Memory B cell (primary cell): Measurements from ENCODE around the gene OR2D2.
"Not testable (repeated sequence)": the region's sequence is repeated elsewhere in the genome, so short reads cannot be mapped to it uniquely, and the experiment has no call there.

Source experiments
- ATAC-seq: fragments of 150-1000 bp; cut with Tn5 transposase; 2 replicates; pipeline ENCODE4 v1.10.0; 2021; ENCODE audit warnings: low read depth, mild to moderate bottlenecking, moderate library complexity
- DNase-seq, 2 donors: peaks; one replicate each; pipeline ENCODE4 v3.0.0; 2022; ENCODE audit warnings: low spot score in 2 of 2
- H3K27ac Mint-ChIP-seq: one replicate; pipeline ENCODE4 v1.8.0; 2022; ENCODE audit warnings: mild to moderate bottlenecking, moderate library complexity, mixed read lengths
- H3K27me3 Mint-ChIP-seq: one replicate; pipeline ENCODE4 v1.8.0; 2022; ENCODE audit warnings: mixed read lengths
- H3K36me3 Mint-ChIP-seq: one replicate; pipeline ENCODE4 v1.8.0; 2022; ENCODE audit warnings: mild to moderate bottlenecking, mixed read lengths
- H3K4me1 Mint-ChIP-seq: one replicate; pipeline ENCODE4 v1.8.0; 2022; ENCODE audit warnings: mixed read lengths
- H3K4me3 Mint-ChIP-seq: one replicate; pipeline ENCODE4 v1.8.0; 2022; ENCODE audit warnings: mild to moderate bottlenecking, moderate library complexity, mixed read lengths
- H3K9me3 Mint-ChIP-seq: one replicate; pipeline ENCODE4 v1.8.0; 2022; ENCODE audit warnings: mixed read lengths

OR2D2 gene

DNA sequence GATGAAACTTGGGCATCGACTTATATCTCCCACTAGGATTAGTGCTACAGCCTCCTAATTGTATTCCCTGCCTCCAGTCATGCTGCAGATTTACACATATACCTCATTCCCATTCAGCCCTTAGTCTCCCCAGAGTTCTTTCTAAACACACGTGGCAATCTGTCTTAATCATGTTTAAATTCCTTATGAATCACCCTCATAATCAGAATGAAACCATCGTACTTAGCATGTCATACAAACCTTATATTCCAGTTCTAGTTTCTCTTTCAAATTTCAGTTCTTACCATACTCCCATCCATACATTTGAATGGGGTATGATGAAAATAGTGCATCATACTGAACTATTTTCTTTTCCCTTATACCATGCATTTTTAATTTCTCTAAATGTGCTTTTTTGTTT is 35.4 kb downstream of the OR2D2 start:
- Mint-ChIP-seq H3K4me3 (no peak overlapping the region), H3K36me3 (peaks cover 6% of the 10 kb centered on the region), H3K4me1 (peaks cover 5% of the 10 kb centered on the region), H3K9me3 (peaks cover 11% of the 10 kb centered on the region), H3K27ac (no peak overlapping the region), H3K27me3 (peaks cover 7% of the 10 kb centered on the region)
- ATAC-seq, result no peak
- DNase-seq, result no peak

DNA sequence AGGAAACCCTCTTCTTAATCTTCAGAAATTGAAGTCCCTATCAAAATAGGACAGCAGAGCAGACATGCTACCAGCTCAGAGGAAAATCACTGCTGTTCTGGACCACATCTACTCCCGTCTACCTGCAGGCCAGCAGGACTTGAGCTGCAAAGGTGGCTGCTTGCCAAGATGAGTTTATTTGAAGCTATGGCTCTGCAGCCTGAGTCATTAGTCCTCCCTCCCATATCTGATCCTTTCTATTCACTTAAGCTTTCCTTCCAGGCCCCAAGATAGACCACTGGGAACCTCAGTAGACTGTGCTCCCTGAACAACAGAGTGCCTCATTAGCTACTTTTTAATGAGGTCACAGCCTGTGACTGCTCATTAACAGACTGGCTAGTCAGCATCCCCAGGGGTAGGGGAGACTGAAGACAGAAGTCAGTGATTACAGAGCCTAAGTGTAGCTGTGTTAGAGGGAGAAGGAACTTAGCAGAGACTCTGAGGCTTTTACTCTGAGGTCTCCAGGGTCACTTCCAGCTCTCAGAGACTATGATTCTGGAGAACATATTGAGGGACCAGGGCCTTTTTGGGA is 36.2 kb downstream of the OR2D2 start:
- DNase-seq (no peak), ATAC-seq (no peak)
- peaks cover 7% of the 10 kb centered on the region for H3K27me3 Mint-ChIP-seq
- H3K4me3 Mint-ChIP-seq, result no peak overlapping the region
- H3K36me3 Mint-ChIP-seq, result peaks cover 6% of the 10 kb centered on the region
- H3K4me1 Mint-ChIP-seq, result peaks cover 5% of the 10 kb centered on the region
- no peak overlapping the region for H3K27ac Mint-ChIP-seq
- H3K9me3 Mint-ChIP-seq, result peaks cover 5% of the 10 kb centered on the region

DNA sequence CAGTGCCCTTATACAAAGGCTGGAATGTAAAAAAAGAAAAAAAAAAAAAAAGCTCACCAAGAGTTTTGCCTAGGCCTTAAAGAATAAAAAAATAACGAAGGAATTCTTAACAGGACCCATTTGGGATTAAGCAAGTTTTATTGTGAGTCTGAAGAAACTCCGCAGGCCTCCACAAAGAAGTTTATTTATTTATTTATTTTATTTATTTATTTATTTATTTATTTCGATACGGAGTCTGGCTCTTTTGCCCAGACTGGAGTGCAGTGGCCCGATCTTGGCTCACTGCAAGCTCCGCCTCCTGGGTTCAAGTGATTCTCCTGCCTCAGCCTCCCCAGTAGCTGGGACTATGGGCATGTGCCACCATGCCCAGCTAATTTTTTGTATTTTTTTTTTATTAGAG is 37.5 kb downstream of the OR2D2 start:
- not testable (repeated sequence) for H3K4me3 Mint-ChIP-seq, H3K27ac Mint-ChIP-seq, H3K9me3 Mint-ChIP-seq, DNase-seq, H3K27me3 Mint-ChIP-seq, H3K4me1 Mint-ChIP-seq, ATAC-seq, H3K36me3 Mint-ChIP-seq

DNA sequence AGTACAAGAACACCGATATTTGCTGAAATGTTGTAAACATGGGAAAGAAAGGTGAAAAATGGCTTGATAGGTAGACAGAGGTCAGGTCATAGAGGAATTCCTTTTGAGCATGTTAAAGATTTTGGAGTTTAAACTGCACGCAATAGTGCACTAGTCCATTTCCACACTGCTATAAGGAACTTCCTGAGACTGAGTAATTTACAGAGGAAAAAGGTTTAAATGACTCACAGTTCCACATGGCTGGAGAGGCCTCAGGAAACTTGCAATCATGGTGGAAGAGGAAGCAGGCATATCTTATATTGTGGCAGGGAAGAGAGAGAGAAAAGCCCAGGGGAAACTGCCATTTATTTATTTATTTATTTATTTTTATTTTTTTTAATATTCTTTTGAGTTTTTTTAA is 41.8 kb downstream of the OR2D2 start:
- ATAC-seq (no peak), DNase-seq (no peak)
- H3K4me1 Mint-ChIP-seq, result no peaks in the 10 kb centered on the region
- no peak overlapping the region for H3K27ac Mint-ChIP-seq
- H3K4me3 Mint-ChIP-seq, result no peak overlapping the region
- peaks cover 6% of the 10 kb centered on the region for H3K36me3 Mint-ChIP-seq
- H3K27me3 Mint-ChIP-seq, result peaks cover 16% of the 10 kb centered on the region
- H3K9me3 Mint-ChIP-seq, result peaks cover 8% of the 10 kb centered on the region

DNA sequence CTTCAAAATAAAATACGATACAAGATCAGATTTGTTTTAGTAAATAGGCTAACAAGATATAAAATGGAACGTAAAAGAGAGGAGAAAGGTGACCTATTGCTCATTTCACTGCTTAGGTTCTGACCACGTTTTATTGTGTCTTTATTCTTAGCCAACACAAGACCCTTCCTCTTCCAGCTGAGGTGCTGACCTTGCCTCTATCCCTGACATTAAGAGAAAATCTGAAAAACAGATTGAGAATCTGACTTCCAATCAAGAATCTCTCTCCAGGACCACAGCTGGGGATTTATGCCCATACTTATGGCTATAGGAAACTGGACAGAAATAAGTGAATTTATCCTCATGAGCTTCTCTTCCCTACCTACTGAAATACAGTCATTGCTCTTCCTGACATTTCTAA is 46.9 kb downstream of the OR2D2 start, which contains the start of gene OR10A5:
OR10A5 (plus strand) TSS at position 301 of the 400 bp plus-strand sequence; CDS start at position 301, 0 bp downstream.
- Mint-ChIP-seq H3K36me3 (peaks cover 2% of the 10 kb centered on the region), H3K4me1 (no peaks in the 10 kb centered on the region), H3K27me3 (peaks cover 18% of the 10 kb centered on the region), H3K4me3 (no peak within 1 kb of the TSS), H3K9me3 (peaks cover 4% of the 10 kb centered on the region), H3K27ac (no peak within 1 kb of the TSS)
- DNase-seq, result no peak
- no peak for ATAC-seq

DNA sequence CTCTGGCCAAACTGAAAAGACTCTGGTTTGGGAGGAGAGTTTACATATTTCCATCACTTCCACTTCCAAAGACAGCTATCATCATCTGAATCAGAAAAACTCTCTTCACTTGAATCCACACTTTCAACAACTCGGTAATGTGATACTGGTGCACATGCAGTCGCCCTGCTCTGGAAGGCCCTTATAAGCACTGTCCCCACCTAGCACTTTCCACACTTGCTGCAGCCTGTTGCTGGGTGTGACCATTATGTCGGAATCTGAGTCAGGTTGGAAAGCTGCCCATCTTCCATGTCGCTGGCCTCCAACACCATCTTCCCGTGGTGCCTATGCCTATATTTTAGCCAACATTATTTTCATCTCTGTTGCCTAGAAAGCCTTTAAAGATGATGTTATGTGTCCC is 47.9 kb downstream of the OR2D2 start:
- DNase-seq (no peak), ATAC-seq (no peak)
- H3K4me3 Mint-ChIP-seq, result no peak overlapping the region
- H3K27me3 Mint-ChIP-seq, result peaks cover 18% of the 10 kb centered on the region
- no peaks in the 10 kb centered on the region for H3K4me1 Mint-ChIP-seq
- H3K27ac Mint-ChIP-seq, result no peak overlapping the region
- peaks cover 4% of the 10 kb centered on the region for H3K9me3 Mint-ChIP-seq
- H3K36me3 Mint-ChIP-seq, result peaks cover 2% of the 10 kb centered on the region

DNA sequence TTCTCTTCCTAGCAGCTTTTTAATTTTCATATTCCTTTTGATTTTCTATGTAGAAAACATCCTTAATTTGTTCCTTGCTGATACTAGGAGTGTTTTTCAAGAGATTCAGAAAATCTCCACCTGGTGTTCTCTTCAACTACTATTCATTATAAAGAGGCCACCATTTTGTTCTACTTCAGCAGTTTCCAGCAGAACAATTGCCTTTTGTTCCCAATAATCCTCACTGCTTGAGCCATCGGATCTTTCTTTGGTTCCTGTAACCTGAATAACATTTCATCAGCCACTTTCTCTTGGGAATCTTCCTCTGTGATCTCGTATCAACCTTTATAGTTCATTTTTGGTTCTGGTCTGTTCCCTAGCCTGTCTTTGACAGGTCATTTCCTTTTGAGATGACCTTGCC is 48.6 kb downstream of the OR2D2 start:
- Mint-ChIP-seq H3K4me1 (no peaks in the 10 kb centered on the region), H3K27me3 (peaks cover 18% of the 10 kb centered on the region), H3K9me3 (peaks cover 4% of the 10 kb centered on the region), H3K36me3 (peaks cover 2% of the 10 kb centered on the region), H3K4me3 (no peak overlapping the region), H3K27ac (no peak overlapping the region)
- DNase-seq, result no peak
- ATAC-seq, result no peak

DNA sequence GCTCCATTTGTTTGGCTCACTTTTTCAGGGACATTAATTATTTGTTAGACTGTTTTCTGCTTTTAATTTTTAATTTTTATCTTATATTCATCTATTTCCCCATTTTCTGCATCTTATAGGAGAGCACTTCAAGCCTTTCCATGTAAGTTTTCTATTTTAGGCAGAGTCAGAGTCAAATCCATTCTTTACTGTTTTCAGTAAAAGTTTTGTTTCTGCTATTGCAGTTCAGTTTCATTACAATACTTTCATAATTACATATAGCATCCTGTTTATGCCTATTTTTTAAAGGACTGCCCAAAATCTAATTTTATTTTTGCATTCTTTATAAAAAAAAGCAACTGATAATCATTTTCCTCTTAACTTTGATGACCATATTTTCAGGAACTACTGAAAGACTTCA is 50.6 kb downstream of the OR2D2 start:
- H3K27me3 Mint-ChIP-seq, result peaks cover 13% of the 10 kb centered on the region
- ATAC-seq, result no peak

More for the DNA sequence above, 50.6 kb downstream of the OR2D2 start:
- H3K4me3 Mint-ChIP-seq, result no peak overlapping the region
- no peak for DNase-seq
- no peaks in the 10 kb centered on the region for H3K4me1 Mint-ChIP-seq
- peaks cover 2% of the 10 kb centered on the region for H3K36me3 Mint-ChIP-seq
- peaks cover 4% of the 10 kb centered on the region for H3K9me3 Mint-ChIP-seq
- no peak overlapping the region for H3K27ac Mint-ChIP-seq
